ENCODE data around the gene NRM. TPM values are rescaled to one million over a fixed set of nuclear protein-coding genes. Genes with fewer than 3 reads are reported as not detected.

The NRM gene
- total and polyA plus RNA-seq, 2 of the 13 experiments (the other 11 are each of a cell fraction or from before 2014, with no cell fraction given) = 12.5 to 16.0 TPM

DNA sequence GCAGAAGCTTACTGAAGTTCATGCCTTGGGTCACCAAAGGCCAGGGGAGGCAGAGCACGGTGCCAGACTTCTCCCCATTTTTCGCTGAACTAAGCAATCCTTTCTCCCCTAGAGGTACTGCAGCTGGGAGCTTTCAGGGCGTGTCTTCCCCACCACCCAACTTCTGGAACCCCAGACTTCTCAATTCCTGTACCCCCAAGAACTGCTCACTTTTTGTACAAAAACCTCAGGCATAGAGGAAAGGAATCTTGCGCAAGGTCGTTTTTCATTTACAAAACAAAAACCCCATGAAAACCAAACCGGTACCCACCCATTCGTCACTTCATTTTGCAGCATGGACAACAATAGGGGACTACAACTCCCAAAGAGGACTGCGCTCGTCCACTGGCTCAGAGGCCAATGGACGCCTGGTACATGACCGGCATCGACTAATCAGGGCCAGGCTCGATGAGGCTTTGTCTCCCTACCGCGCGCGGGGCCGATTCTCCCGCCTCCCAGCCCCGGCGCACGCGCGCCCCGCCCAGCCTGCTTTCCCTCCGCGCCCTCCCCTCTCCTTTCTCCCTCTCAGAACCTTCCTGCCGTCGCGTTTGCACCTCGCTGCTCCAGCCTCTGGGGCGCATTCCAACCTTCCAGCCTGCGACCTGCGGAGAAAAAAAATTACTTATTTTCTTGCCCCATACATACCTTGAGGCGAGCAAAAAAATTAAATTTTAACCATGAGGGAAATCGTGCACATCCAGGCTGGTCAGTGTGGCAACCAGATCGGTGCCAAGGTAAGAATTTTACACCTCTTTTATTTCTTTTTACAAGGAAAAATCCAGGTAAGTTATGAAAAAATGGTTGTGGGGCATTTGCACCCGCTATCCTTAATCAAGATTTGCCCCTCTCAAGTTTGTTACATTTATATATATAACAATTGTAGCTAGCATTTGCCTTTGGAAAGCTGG lies 29.3 kb upstream of the NRM start, which contains the start of gene TUBB (continued):
- TF ChIP-seq FIP1L1 (IDR thresholded peaks at IDR 0.05; ENCODE audit: borderline replicate concordance, insufficient read depth, low read depth, low read length) (peak; percentile 93; the same call in 1 of the 2 replicates), REXO4 (CRISPR knock-in tag; IDR thresholded peaks at IDR 0.05; ENCODE audit: borderline replicate concordance) (no peak), CENPT (CRISPR knock-in tag; IDR thresholded peaks at IDR 0.05; ENCODE audit: low read depth) (0 out of 2 replicates have a peak, but pooled peaks have one; percentile 34), ZNF33B (CRISPR knock-in tag; IDR thresholded peaks at IDR 0.05) (no peak), TRIM24 (CRISPR knock-in tag; IDR thresholded peaks at IDR 0.05) (no peak), TSC22D2 (CRISPR knock-in tag; IDR thresholded peaks at IDR 0.05; ENCODE audit: borderline replicate concordance) (no peak; the same call in 1 of the 2 replicates), YEATS4 (CRISPR knock-in tag; IDR thresholded peaks at IDR 0.05; ENCODE audit: borderline replicate concordance) (peak; percentile 14; the same call in 1 of the 2 replicates), ZNF605 (CRISPR knock-in tag; IDR thresholded peaks at IDR 0.05) (peak; percentile 75), ZNF652 (CRISPR knock-in tag; IDR thresholded peaks at IDR 0.05; ENCODE audit: borderline replicate concordance, low read depth) (no peak), ARID2 (CRISPR knock-in tag; IDR thresholded peaks at IDR 0.05; ENCODE audit: borderline replicate concordance) (peak; percentile 37; the same call in 1 of the 2 replicates), MED1 (CRISPR knock-in tag; IDR thresholded peaks at IDR 0.05) (peak; percentile 59), PAWR (CRISPR knock-in tag; IDR thresholded peaks at IDR 0.05; ENCODE audit: borderline replicate concordance) (no peak)
- TF ChIP-seq, protein P1, sequence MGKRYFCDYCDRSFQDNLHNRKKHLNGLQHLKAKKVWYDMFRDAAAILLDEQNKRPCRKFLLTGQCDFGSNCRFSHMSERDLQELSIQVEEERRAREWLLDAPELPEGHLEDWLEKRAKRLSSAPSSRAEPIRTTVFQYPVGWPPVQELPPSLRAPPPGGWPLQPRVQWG (CRISPR knock-in tag; IDR thresholded peaks at IDR 0.05; ENCODE audit: borderline replicate concordance, low read depth) = no peak
- TF ChIP-seq, protein P2, sequence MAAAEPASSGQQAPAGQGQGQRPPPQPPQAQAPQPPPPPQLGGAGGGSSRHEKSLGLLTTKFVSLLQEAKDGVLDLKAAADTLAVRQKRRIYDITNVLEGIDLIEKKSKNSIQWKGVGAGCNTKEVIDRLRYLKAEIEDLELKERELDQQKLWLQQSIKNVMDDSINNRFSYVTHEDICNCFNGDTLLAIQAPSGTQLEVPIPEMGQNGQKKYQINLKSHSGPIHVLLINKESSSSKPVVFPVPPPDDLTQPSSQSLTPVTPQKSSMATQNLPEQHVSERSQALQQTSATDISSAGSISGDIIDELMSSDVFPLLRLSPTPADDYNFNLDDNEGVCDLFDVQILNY (CRISPR knock-in tag; conservative IDR thresholded peaks at IDR 0.05) = peak; percentile 92
- TF ChIP-seq, protein P3, sequence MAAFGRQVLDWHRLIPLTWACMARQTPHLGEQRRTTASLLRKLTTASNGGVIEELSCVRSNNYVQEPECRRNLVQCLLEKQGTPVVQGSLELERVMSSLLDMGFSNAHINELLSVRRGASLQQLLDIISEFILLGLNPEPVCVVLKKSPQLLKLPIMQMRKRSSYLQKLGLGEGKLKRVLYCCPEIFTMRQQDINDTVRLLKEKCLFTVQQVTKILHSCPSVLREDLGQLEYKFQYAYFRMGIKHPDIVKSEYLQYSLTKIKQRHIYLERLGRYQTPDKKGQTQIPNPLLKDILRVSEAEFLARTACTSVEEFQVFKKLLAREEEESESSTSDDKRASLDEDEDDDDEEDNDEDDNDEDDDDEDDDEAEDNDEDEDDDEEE (CRISPR knock-in tag; IDR thresholded peaks at IDR 0.05) = no peak
- TF ChIP-seq, protein P4, sequence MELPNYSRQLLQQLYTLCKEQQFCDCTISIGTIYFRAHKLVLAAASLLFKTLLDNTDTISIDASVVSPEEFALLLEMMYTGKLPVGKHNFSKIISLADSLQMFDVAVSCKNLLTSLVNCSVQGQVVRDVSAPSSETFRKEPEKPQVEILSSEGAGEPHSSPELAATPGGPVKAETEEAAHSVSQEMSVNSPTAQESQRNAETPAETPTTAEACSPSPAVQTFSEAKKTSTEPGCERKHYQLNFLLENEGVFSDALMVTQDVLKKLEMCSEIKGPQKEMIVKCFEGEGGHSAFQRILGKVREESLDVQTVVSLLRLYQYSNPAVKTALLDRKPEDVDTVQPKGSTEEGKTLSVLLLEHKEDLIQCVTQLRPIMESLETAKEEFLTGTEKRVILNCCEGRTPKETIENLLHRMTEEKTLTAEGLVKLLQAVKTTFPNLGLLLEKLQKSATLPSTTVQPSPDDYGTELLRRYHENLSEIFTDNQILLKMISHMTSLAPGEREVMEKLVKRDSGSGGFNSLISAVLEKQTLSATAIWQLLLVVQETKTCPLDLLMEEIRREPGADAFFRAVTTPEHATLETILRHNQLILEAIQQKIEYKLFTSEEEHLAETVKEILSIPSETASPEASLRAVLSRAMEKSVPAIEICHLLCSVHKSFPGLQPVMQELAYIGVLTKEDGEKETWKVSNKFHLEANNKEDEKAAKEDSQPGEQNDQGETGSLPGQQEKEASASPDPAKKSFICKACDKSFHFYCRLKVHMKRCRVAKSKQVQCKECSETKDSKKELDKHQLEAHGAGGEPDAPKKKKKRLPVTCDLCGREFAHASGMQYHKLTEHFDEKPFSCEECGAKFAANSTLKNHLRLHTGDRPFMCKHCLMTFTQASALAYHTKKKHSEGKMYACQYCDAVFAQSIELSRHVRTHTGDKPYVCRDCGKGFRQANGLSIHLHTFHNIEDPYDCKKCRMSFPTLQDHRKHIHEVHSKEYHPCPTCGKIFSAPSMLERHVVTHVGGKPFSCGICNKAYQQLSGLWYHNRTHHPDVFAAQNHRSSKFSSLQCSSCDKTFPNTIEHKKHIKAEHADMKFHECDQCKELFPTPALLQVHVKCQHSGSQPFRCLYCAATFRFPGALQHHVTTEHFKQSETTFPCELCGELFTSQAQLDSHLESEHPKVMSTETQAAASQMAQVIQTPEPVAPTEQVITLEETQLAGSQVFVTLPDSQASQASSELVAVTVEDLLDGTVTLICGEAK (IDR thresholded peaks at IDR 0.05) = no peak
- TF ChIP-seq, protein P4 (CRISPR knock-in tag; IDR thresholded peaks at IDR 0.05) = no peak; the same call in 1 of the 2 replicates

All from HepG2 (cell line).